Thyroid gland (tissue), 4 donors: ENCODE data around the gene NUDT16.

Source experiments
- POLR2A ChIP-seq, 2 donors: fragments of 450-650 bp; IDR thresholded peaks; one replicate each; pipeline ENCODE4 v1.6.1; 2017; ENCODE audit warnings: antibody characterized with exemption in 2 of 2, mild to moderate bottlenecking in 2 of 2, moderate library complexity in 1 of 2
- TF ChIP-seq, protein P1 (sequence below), 6 experiments: fragments of 200-600 bp in 3 of 6; fragments of 450-650 bp in 3 of 6; sonication (generic) in 3 of 6; IDR thresholded peaks; one replicate each; pipeline ENCODE4 v1.5.1; 2016 to 2019; ENCODE audit warnings: antibody characterized with exemption in 6 of 6, mild to moderate bottlenecking in 2 of 6, inconsistent platforms in 1 of 6, moderate library complexity in 1 of 6

GRCh38 chr3:131421957-131422498 lies 40.5 kb downstream of the NUDT16 start:
- TF ChIP-seq, protein P1, sequence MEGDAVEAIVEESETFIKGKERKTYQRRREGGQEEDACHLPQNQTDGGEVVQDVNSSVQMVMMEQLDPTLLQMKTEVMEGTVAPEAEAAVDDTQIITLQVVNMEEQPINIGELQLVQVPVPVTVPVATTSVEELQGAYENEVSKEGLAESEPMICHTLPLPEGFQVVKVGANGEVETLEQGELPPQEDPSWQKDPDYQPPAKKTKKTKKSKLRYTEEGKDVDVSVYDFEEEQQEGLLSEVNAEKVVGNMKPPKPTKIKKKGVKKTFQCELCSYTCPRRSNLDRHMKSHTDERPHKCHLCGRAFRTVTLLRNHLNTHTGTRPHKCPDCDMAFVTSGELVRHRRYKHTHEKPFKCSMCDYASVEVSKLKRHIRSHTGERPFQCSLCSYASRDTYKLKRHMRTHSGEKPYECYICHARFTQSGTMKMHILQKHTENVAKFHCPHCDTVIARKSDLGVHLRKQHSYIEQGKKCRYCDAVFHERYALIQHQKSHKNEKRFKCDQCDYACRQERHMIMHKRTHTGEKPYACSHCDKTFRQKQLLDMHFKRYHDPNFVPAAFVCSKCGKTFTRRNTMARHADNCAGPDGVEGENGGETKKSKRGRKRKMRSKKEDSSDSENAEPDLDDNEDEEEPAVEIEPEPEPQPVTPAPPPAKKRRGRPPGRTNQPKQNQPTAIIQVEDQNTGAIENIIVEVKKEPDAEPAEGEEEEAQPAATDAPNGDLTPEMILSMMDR (IDR thresholded peaks at IDR 0.05), result no peak
- TF ChIP-seq POLR2A (IDR thresholded peaks at IDR 0.05), result no peak
